ENCODE measurements around the gene STX16.

The STX16 gene

DNA sequence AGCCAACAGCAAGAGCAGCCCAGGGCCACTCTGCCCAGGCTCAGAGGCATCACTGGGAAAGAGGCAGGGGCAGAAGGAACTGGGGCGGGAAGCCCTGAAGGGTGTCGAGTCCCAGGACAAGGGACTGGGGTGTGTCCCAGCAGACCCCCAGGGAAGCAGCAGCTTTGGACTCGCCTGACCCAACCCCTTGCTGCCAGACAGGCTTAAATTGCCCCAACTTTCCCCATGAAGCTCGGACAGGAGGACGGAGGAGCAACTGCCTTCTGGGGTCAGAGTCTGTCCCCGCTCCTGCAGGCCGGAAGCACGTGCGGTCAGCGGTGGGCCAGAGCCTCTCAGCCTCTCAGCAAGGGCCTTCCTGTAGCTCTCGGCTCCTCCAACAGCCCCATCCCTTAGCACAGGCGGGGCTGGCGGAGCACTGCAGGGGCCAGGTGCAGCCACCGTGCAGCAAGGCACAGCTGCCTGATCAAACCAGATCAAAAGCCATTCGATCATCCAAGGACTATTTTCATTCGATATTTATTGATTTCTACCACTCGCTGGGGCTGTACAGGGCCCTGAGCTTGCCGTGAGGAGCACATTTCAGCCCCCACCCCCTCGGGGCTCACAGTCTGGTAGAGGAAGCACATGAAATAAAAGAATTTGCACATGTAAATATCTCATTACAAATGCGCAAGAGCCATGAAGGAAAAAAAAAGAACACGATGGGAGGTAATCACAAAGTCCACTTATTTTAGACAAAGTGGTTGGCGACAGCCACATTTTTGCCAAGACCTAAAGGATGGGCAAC is 31.8 kb upstream of the STX16 start:
- no peak for DNase-seq

- no peak for DNase-seq
These were observed 31.1 kb upstream of the STX16 start for GRCh38 chr20:58619864-58620431.

DNA sequence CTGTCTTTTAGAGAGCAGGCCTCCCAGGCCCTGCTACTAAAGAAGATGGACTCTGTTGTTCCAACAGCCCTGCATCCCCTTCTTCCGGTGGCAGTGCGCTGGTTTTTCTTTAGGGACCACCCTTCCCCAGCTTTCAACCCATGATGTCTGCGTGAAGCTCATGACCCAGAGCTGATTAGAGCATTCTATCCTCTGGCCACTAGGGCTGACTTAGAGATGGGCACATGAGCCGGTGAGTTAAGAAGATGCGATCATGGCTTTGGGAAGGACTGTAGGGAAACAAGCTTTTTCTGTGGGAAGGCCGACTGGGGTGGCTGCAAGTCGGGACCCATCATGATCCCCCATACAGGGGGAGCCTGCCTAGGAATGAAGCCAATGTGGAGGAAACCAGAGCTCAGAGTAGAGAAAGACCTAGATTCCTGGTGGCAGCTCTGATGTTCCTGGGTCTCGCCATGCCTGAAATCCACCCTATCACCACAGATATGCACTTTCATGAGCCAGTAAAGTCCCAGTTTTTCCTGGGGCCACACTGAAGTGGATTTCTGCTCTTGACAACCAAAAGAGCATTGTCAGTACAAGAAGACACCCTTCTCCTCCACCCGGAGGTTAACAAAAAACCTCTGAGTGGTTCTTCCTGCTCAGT is 29.1 kb upstream of the STX16 start:
- DNase-seq = no peak

DNA sequence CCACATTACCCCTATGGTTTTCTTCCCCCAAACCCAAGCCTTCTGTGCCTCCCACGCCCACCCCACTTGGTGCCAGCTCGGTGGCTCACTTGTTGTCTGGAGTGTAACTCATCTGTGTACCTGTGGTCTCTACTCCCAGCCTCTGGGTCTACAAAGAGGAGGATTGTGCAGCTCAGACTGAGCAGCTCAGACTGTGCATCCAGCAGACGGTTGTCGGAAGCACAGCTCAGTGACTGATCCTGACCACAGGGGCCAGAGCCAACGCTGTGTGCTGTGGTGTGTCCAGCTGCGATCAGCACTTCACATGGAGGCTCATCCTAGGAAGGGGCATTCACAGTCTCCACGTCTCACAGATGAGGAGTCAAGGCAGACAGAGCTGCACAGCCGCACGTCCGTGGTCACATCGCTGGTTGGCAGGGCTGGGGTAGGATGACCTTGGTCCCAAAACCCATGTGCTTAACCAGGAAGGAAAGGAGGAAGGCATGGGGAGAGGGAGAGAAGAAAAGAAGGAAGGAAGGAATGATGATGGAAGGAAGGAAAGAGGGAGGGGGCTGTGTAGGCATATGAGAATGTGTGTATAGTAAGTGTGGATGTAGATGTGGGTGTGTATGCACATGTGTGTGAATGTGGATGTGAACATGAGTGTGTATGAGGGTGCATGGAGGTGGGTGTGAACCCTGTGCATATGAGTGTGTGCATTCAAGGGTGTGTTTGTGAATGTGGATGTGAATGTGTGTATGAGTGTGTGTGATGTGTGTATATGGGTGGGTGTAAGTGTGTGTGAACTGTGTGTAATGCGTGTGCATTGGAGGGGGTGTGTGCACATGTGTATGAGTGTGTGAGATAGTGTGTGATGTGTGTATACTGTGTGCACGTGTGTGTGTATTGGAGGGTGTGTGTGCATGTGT is 28.2 kb upstream of the STX16 start:
- DNase-seq = no peak

GRCh38 chr20:58623579-58624473 is 27.3 kb upstream of the STX16 start:
- no peak for DNase-seq

- no peak for DNase-seq
These were observed 26.4 kb upstream of the STX16 start for GRCh38 chr20:58624687-58625086.

DNA sequence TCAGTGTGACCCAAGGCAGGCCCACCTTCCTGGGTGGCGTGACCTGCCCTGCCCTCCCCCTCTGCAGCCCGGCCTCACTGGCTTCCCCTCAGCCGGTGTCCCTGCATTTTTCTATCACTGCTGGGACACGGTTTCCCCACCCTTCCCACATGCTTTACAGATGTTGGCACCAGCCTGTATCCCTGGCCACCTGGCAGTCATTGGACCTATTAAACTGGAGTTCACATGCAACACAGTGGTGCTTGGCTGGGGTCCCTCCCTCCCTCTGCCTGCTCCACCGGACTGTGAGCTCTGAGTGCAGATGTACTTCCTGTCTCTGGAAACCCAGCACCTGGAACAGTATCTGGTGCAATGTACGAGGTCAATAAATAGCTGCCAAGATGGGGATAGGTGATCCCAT is 25.5 kb upstream of the STX16 start:
- no peak for DNase-seq

DNA sequence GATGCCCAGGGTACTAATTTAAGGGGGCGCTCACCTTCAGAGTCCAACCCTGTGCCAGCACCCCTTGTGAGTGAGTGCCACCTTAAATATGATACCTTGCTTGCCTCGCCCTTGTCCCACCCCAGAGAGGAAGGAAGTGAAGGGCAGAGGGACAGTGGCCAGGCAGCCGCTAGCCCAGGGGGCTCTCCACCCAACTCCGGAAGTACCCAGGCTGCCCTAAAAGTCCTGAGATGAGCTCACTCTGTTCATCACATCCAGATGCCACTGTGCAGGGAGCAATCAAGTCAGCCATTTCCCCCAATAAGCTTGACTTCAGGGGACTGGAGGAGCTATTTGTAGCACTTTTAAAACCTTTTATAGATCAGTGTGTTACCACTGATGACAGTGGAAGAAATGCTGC is 25.0 kb upstream of the STX16 start:
- DNase-seq = no peak

DNA sequence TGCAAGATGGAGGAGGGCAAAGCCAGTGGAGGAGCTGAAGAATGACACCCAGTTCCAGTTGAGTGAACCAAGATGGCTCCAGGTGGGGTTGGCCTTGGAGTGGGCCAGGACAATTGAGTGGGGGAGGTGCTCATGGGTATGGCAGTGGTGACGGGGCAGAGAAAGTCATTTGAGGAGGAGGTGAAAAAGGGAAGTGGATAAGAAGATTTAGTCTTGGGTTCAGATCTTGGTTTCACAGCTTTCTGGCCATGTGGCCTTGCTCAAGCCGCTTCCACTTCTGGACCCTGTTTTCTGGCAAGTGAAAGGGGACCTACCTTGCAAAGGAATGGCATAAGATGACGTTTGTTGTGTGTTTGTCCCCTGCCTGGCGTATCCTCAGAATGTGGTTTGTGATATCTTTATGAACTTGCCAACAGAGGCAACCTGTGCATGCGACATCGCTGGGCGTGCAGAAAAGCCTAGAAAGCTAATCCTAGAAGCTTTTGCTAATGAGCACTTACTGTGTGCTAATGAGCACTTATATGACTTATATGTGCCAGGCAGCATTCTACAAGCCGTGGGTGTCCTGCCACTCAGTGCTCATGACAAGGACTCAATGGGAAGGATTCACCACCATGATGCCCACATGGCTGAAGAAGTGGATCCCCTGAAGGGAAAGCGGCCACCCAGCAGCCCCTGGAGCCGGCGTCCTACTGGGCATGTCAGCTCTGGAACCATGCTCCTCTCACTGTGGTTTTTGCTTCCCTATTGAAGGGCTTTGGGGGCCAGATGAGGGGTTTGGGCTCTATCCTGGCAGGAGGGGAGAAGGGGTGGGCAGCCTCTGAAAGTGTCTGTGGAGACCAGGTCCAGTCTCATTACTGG is 23.6 kb upstream of the STX16 start:
- DNase-seq = no peak

GRCh38 chr20:58628491-58629214 is 22.4 kb upstream of the STX16 start:
- DNase-seq = no peak

- no peak for DNase-seq
These were observed 21.9 kb upstream of the STX16 start for GRCh38 chr20:58629215-58629580.

- DNase-seq = no peak
These were observed 21.0 kb upstream of the STX16 start for GRCh38 chr20:58630063-58630462.

DNA sequence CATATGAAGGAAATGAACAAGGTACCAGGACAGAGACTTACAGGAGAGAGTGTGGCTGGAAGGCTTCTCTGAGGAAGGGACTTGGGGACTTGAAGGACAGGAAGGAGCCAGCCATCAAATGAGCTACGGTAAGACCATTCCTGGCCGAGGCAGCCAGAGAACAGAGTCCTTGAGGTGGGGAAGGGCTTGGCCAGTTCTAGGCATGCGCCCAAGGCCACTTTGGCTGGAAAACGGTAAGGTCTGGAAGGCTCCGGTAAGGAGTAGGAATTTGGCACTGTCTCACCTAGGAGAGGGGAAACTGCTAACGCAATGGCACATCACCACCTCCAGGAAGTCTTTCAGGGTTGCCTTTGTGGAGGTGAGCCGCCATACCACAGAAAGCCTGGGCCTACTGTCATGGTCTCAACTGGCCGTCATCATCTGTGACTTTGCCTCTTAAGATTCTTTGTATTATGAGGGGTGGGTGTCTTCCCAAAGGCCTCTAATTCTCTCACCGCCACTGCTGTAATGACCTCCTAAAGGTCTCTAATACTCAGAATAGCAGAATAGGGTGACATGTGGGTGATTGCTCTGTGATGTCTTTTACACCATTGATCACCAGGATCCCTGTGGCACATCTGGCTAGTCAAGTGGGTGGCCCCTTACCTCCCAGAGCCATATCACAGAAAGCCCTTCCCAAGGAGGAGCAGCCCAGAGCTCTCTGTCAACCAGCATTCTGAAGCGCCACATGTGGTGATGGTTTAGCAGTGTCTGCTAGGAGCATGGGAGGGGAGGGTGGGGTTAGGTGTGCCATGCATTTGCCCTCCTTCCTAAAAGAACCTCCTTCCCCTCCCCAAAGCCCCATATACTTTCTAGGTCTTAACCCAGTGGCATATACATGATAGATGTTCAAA is 17.7 kb upstream of the STX16 start:
- DNase-seq = no peak

GRCh38 chr20:58634059-58634458 is 17.0 kb upstream of the STX16 start:
- DNase-seq = no peak

DNA sequence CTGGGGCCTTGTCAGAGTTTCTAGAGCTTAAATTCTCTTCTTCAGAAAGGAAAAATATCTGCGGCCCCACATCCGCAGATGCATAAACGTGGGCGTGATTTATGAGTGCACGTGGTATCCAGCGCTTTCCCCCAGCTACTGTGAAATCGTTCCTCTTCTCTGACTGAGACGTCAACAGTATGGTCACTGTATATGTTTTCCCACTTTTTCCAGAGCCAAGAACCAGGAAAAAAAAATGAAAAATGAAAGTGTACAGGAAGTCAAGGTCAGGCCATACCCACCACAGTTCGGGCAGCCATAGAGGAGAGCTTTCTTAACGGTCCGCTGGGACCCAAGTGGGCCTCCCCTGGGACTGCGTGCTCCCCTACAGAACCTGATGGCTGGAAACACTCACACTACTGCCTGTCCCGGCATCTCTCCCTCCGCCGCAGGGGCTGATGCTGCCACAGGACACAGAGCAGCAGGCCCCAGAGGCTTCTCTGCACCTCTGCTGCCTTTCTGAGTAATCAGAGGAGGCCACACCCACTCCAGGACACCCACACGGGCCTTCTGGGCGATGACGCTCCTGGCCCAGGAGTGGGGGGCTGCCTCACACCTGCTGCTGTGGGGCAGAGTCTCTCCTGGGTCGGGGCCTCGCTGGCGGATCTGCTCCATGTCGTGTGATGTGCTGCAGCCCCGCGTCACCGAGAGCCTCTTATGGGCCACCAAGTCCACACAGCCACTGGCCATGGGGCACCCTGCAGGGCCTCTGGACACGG is 16.4 kb upstream of the STX16 start:
- no peak for DNase-seq

- no peak for DNase-seq
These were observed 15.8 kb upstream of the STX16 start for GRCh38 chr20:58635279-58635665.

DNA sequence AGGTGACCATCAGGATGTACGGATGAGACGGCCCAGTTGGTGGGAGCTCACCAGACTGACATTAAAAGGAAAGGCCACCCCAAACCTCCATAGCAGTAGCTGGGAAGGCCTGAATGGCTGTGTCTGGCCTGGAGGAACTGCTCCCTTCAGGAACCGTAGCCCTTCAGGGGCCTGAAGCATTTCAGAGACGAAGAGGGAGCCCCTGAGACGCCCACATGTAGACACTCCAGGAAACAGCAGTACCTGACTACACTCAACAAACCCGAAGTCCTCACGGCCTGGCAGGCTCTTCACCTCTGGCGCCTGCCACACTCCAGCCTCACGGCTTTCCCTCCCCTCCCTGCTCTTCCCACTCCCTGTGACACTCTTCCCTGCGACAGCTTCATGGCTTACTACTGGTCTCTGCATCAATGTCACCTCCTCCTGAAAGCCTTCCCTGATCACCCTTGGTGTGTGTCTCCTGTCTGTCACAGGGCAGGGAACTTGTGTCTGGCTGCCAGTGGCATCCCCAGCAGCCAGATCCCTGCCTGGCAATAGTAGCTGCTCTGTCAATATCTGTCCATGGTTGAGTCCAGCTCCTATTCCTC is 14.6 kb upstream of the STX16 start:
- no peak for DNase-seq

DNA sequence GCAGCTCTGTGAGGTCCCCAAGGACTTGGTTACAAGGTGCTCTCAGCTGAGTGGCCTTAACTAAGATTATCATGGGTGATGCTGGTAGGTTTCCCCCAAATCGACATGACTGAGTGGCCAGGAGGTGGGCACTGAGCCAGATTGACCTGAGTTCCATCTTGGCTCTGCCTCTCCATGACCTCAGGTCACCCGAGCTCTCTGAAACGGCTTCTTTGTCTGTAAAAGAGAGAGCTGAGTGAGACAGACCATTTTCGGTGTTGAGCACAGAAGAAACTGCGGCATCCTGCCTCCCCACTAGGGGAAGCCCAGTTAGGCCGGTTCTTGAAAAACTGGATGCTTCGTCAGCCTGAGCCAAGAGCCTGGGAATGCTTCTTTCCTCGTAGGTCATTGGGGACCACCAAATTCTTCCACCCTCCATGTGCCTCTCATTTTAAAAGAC is 14.1 kb upstream of the STX16 start:
- no peak for DNase-seq
